Activated CD8-positive, alpha-beta memory T cell treated with anti-CD3 and anti-CD28 coated beads for 1 hour (primary cell): ENCODE data around the gene UNC5B.

ENCODE experiments used
- DNase-seq, 2 donors: peaks; one replicate each; pipeline ENCODE4 v3.0.0-alpha.2; 2020; ENCODE audit warnings: low read depth in 1 of 2; ENCODE audit errors: extremely low read depth in 1 of 2

UNC5B gene

GRCh38 chr10:71237843-71238623 is 25.7 kb downstream of the UNC5B start:
- no peak for DNase-seq

- no peak for DNase-seq
Observed at GRCh38 chr10:71238626-71239025, 26.3 kb downstream of the UNC5B start.

GRCh38 chr10:71239131-71239915 is 27.0 kb downstream of the UNC5B start:
- DNase-seq, result no peak

GRCh38 chr10:71239946-71240795 is 27.8 kb downstream of the UNC5B start:
- no peak for DNase-seq

- no peak for DNase-seq
Observed at GRCh38 chr10:71241114-71241829, 28.9 kb downstream of the UNC5B start.

- DNase-seq, result no peak
Observed at GRCh38 chr10:71241830-71242621, 29.7 kb downstream of the UNC5B start.

- no peak for DNase-seq
Observed at GRCh38 chr10:71242622-71243009, 30.2 kb downstream of the UNC5B start.

GRCh38 chr10:71243756-71244395 is 31.5 kb downstream of the UNC5B start:
- no peak for DNase-seq

- DNase-seq, result no peak
Observed at GRCh38 chr10:71244431-71245419, 32.4 kb downstream of the UNC5B start.

GRCh38 chr10:71245420-71246325 is 33.3 kb downstream of the UNC5B start:
- DNase-seq, result no peak

- DNase-seq, result no peak
Observed at GRCh38 chr10:71246591-71247413, 34.4 kb downstream of the UNC5B start.

- no peak for DNase-seq
Observed at GRCh38 chr10:71247414-71247705, 35.0 kb downstream of the UNC5B start.

- DNase-seq, result no peak
Observed at GRCh38 chr10:71247804-71248203, 35.4 kb downstream of the UNC5B start.

- no peak for DNase-seq
Observed at GRCh38 chr10:71248210-71248609, 35.8 kb downstream of the UNC5B start.

GRCh38 chr10:71249996-71250395 is 37.6 kb downstream of the UNC5B start:
- no peak for DNase-seq

- no peak for DNase-seq
Observed at GRCh38 chr10:71250405-71250804, 38.0 kb downstream of the UNC5B start.

GRCh38 chr10:71250842-71251241 is 38.5 kb downstream of the UNC5B start:
- no peak for DNase-seq
